PC-9 (cell line): ENCODE measurements around the gene PCP2.

Experiments used
- CTCF ChIP-seq: fragments of 200-600 bp; sonication (generic); conservative IDR thresholded peaks from 2 replicates; pipeline ENCODE4 v1.6.1; 2017; ENCODE audit warnings: mixed run types, antibody characterized with exemption, mild to moderate bottlenecking, moderate library complexity
- EZH2 ChIP-seq: fragments of 200-600 bp; sonication (generic); IDR thresholded peaks from 2 replicates; pipeline ENCODE4 v1.8.0; 2017; ENCODE audit warnings: antibody characterized with exemption, low read depth

DNA sequence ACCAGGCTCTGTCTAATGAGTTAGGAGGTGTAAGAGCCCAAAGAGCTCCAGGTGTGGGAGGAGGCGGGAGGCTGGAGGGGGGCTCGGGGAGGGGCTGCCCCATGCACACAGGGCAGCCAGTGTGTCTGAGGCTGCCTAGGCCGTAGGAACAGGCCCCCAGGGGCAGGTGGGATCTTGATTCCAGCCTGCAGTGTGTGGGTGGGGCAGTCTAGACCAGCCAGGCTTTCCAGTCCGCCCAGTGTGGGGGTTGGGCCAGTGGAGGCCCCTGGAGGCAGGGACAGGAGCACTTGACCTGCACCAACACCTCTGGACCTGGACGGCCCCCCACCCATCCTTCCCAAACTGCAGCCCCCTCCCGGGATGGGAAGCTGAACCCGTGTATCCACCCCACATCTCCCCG is 43.3 kb downstream of the PCP2 start:
- TF ChIP-seq EZH2 (no peak), CTCF (no peak)
